Tibial artery (tissue), 4 donors: ENCODE results near the gene FAM47E.

Experiments used
- DNase-seq, 2 donors: peaks; one replicate each; pipeline ENCODE4 v3.0.0-alpha.2; 2019
- H3K27ac ChIP-seq, 2 donors: fragments of 200-600 bp; sonication (generic) in 1 of 2; 1 replicate in 1 of 2; 2 replicates in 1 of 2; pipeline ENCODE4 v1.5.1; 2018 to 2019; ENCODE audit warnings: mild to moderate bottlenecking in 1 of 2
- H3K27me3 ChIP-seq, 2 donors: fragments of 200-600 bp; sonication (generic) in 1 of 2; one replicate each; pipeline versions ENCODE4 v1.5.1 to v1.6.0; 2016 to 2019
- H3K36me3 ChIP-seq, 3 donors: fragments of 200-600 bp; sonication (generic) in 2 of 3; one replicate each; pipeline ENCODE4 v1.5.1; 2016 to 2019; ENCODE audit warnings: mild to moderate bottlenecking in 2 of 3
- H3K4me1 ChIP-seq, 4 donors: fragments of 200-600 bp; sonication (generic) in 2 of 4; 1 replicate in 3 of 4; 2 replicates in 1 of 4; pipeline ENCODE4 v1.5.1; 2016 to 2019
- H3K4me3 ChIP-seq, 2 donors: fragments of 200-600 bp; sonication (generic) in 1 of 2; 1 replicate in 1 of 2; 2 replicates in 1 of 2; pipeline ENCODE4 v1.5.1; 2018 to 2019; ENCODE audit warnings: mild to moderate bottlenecking in 2 of 2
- H3K9me3 ChIP-seq, 3 donors: fragments of 200-600 bp; sonication (generic) in 1 of 3; one replicate each; pipeline ENCODE4 v1.5.1; 2016 to 2019
- intact Hi-C: fragments of 100-400 bp; cut with DNase I; formaldehyde crosslinking; loops from one replicate; pipeline ENCODE4 v1.15.0; 2023; ENCODE audit warnings: low total_unique reads
- TF ChIP-seq, protein P1 (sequence below), 2 experiments: fragments of 200-600 bp in 1 of 2; fragments of 450-650 bp in 1 of 2; IDR thresholded peaks; one replicate each; pipeline ENCODE4 v1.5.1; 2017 to 2019; ENCODE audit warnings: antibody characterized with exemption in 2 of 2, mild to moderate bottlenecking in 1 of 2, moderate library complexity in 1 of 2

FAM47E gene

DNA sequence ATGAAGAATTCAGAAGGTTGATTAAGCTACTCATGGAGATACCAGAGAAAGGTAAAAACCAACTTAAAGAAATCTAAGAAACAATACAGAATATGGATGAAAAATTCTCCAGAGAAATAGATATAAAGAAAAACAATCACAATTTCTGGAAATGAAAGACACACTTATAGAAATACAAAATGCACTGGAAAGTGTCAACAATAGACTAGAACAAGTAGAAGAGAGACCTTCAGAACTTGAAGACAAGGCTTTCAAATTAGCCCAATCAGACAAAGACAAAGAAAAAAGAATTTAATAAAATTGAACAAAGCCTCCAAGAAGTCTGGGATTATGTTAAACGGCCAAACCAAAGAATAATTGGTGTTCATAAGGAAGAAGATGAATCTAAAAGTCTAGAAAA lies 64.6 kb downstream of the FAM47E start:
- Histone ChIP-seq H3K27me3 (no peaks in the 10 kb centered on the region), H3K36me3 (peaks cover 0 to 5% (median 0%) of the 10 kb centered on the region in 3 donors), H3K4me1 (no peaks in the 10 kb centered on the region), H3K4me3 (no peak overlapping the region), H3K9me3 (peaks cover 0 to 11% (median 6%) of the 10 kb centered on the region in 3 donors), H3K27ac (no peak overlapping the region)
- intact Hi-C loops = no loop called here
- no peak for DNase-seq
- TF ChIP-seq, protein P1, sequence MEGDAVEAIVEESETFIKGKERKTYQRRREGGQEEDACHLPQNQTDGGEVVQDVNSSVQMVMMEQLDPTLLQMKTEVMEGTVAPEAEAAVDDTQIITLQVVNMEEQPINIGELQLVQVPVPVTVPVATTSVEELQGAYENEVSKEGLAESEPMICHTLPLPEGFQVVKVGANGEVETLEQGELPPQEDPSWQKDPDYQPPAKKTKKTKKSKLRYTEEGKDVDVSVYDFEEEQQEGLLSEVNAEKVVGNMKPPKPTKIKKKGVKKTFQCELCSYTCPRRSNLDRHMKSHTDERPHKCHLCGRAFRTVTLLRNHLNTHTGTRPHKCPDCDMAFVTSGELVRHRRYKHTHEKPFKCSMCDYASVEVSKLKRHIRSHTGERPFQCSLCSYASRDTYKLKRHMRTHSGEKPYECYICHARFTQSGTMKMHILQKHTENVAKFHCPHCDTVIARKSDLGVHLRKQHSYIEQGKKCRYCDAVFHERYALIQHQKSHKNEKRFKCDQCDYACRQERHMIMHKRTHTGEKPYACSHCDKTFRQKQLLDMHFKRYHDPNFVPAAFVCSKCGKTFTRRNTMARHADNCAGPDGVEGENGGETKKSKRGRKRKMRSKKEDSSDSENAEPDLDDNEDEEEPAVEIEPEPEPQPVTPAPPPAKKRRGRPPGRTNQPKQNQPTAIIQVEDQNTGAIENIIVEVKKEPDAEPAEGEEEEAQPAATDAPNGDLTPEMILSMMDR (IDR thresholded peaks at IDR 0.05) = no peak

DNA sequence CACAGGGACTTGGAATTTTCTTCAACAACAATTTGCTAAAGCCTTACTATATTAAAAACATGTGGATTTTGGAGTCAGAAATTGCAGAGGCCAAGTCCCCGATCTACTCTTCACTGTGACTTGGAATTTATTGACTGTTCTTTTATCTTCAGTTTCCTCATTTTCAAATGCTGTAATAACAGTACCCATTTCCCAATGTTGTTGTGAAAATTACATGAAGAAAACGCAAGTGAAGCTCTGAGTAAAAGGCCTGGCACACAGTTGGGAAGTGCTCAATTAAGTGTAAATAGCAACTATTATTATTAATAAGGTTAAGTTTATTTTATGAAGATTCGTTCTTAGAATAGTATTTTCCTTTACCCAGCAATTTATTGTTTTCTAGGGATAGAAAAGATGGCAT lies 70.7 kb downstream of the FAM47E start:
- TF ChIP-seq, protein P1 (IDR thresholded peaks at IDR 0.05) = no peak
- no peak overlapping the region for H3K27ac ChIP-seq
- H3K9me3 ChIP-seq = peaks cover 2 to 20% (median 10%) of the 10 kb centered on the region in 3 donors
- H3K4me1 ChIP-seq = no peaks in the 10 kb centered on the region
- H3K27me3 ChIP-seq = no peaks in the 10 kb centered on the region
- no peak for DNase-seq
- H3K36me3 ChIP-seq = peaks cover 0 to 5% (median 0%) of the 10 kb centered on the region in 3 donors
- H3K4me3 ChIP-seq = no peak overlapping the region
- intact Hi-C loops = no loop called here

DNA sequence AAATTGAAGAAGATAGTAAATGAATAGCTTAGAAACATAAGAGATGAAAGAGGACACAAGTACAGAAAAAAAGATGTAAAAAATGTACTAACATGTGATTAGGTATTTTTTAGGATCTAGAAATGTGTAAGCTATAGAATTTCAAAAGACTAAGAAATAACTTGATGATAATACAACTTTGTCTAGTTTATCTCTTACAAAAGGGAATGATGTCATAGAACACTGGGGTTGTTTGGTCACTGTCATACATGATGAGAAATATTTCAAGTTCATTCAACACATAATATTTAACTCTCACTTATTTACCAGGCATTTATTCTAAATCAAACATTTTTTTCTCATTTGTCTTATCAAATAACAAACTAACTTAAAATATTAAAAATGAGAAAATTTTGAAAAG lies 73.6 kb downstream of the FAM47E start:
- Histone ChIP-seq H3K27me3 (no peaks in the 10 kb centered on the region), H3K9me3 (peaks cover 2 to 23% (median 10%) of the 10 kb centered on the region in 3 donors), H3K4me1 (no peaks in the 10 kb centered on the region), H3K36me3 (peaks cover 0 to 6% (median 0%) of the 10 kb centered on the region in 3 donors), H3K4me3 (no peak overlapping the region), H3K27ac (no peak overlapping the region)
- no peak for DNase-seq
- intact Hi-C loops = loop anchor here (5.0 kb wide), 1 partner anchor 917 kb away; no protein-coding TSS in a partner anchor
- TF ChIP-seq, protein P1 (IDR thresholded peaks at IDR 0.05) = no peak

DNA sequence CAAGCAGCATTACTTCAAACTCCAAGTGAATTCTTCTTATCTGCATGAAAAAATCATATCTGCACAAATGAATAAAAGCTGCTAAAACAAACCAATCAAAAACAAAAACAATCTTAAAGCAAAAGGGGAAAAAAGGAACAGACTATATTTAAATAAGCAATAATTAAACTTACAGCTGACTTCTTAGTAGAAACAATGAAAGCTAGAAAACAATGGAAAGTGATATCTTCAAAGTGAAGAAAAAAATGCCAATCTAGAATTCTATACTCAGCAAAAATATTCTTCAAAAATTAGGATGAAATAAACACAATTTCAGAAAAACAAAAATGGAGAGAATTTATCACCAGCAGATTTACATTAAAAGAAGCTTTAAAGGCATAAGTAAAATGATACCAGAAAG lies 75.0 kb downstream of the FAM47E start:
- H3K4me1 ChIP-seq = no peaks in the 10 kb centered on the region
- DNase-seq = no peak
- peaks cover 2 to 18% (median 10%) of the 10 kb centered on the region in 3 donors for H3K9me3 ChIP-seq
- peaks cover 0 to 6% (median 0%) of the 10 kb centered on the region in 3 donors for H3K36me3 ChIP-seq
- intact Hi-C loops = loop anchor here (5.0 kb wide), 1 partner anchor 916 kb away; no protein-coding TSS in a partner anchor
- H3K27me3 ChIP-seq = no peaks in the 10 kb centered on the region
- H3K27ac ChIP-seq = no peak overlapping the region
- TF ChIP-seq, protein P1 (IDR thresholded peaks at IDR 0.05) = no peak
- H3K4me3 ChIP-seq = no peak overlapping the region
